HepG2 (cell line): ENCODE results near the gene HDHD3. TPM values are rescaled to one million over a fixed set of nuclear protein-coding genes. Genes with fewer than 3 reads are reported as not detected.

Experiments
- ASH2L ChIP-seq: fragments of 300-600, 200-600 bp; sonication (generic); IDR thresholded peaks from 2 replicates; pipeline ENCODE4 v1.7.0; 2017; ENCODE audit warnings: low read depth, mild to moderate bottlenecking, moderate library complexity, mixed read lengths, low read length; ENCODE audit not compliant: insufficient read length
- BHLHE40 ChIP-seq: IDR thresholded peaks from 2 replicates; pipeline ENCODE4 v1.6.1; 2011; ENCODE audit warnings: low read length, improper control_type of control experiment
- CCAR2 ChIP-seq: fragments of 200-400 bp; formaldehyde crosslinking; optimal IDR thresholded peaks from 2 replicates; pipeline ENCODE3; 2018; ENCODE audit warnings: low read depth, mild to moderate bottlenecking, low read length, moderate library complexity
- DMAP1 ChIP-seq: IDR thresholded peaks from 2 replicates; pipeline ENCODE4 v1.6.1; 2016
- EEA1 ChIP-seq: sonication (generic); formaldehyde crosslinking; IDR thresholded peaks from 2 replicates; pipeline ENCODE4 v1.5.1; 2020; ENCODE audit warnings: mild to moderate bottlenecking, missing genetic modification reagents, borderline replicate concordance
- FOXM1 ChIP-seq: sonication (generic); formaldehyde crosslinking; IDR thresholded peaks from 2 replicates; pipeline ENCODE4 v1.5.0; 2020; ENCODE audit warnings: missing genetic modification reagents
- HBP1 ChIP-seq: IDR thresholded peaks from 2 replicates; pipeline ENCODE4 v1.6.1; 2016; ENCODE audit warnings: low read depth, control low read depth
- HDAC2 ChIP-seq: sonication (generic); formaldehyde crosslinking; IDR thresholded peaks from 2 replicates; pipeline ENCODE4 v1.4.0; 2020; ENCODE audit warnings: missing genetic modification reagents
- PPARG ChIP-seq: conservative IDR thresholded peaks from 2 replicates; pipeline ENCODE4 v1.6.1; 2016; ENCODE audit warnings: missing biosample characterization, missing genetic modification reagents
- RFX1 ChIP-seq: fragments of 450-650 bp; IDR thresholded peaks from 2 replicates; pipeline ENCODE4 v1.6.1; 2017
- RFXAP ChIP-seq: sonication (generic); formaldehyde crosslinking; IDR thresholded peaks from 2 replicates; pipeline ENCODE4 v1.4.0; 2020; ENCODE audit warnings: missing genetic modification reagents, borderline replicate concordance
- SIX1 ChIP-seq: sonication (generic); formaldehyde crosslinking; IDR thresholded peaks from 2 replicates; pipeline ENCODE4 v1.4.0; 2020; ENCODE audit warnings: missing genetic modification reagents, borderline replicate concordance
- TBX3 ChIP-seq: fragments of 450-650 bp; IDR thresholded peaks from 2 replicates; pipeline ENCODE4 v1.6.1; 2017; ENCODE audit warnings: antibody characterized with exemption, mild to moderate bottlenecking, inconsistent platforms, borderline replicate concordance
- TEAD2 ChIP-seq: sonication (generic); formaldehyde crosslinking; IDR thresholded peaks from 2 replicates; pipeline ENCODE4 v1.9.0; 2021; ENCODE audit warnings: missing genetic modification reagents
- TFAP4 ChIP-seq: sonication (generic); IDR thresholded peaks from 2 replicates; pipeline ENCODE4 v1.6.1; 2016; ENCODE audit warnings: low read depth, borderline replicate concordance
- THYN1 ChIP-seq: sonication (generic); formaldehyde crosslinking; IDR thresholded peaks from 2 replicates; pipeline ENCODE4 v1.8.1; 2023; ENCODE audit warnings: low read depth, mild to moderate bottlenecking, moderate library complexity, missing genetic modification reagents, borderline replicate concordance
- ZBTB38 ChIP-seq: sonication (generic); formaldehyde crosslinking; IDR thresholded peaks from 2 replicates; pipeline ENCODE4 v1.5.1; 2020; ENCODE audit warnings: mild to moderate bottlenecking, missing genetic modification reagents
- ZC3H4 ChIP-seq: sonication (generic); formaldehyde crosslinking; IDR thresholded peaks from 2 replicates; pipeline ENCODE4 v1.4.0; 2020; ENCODE audit warnings: missing genetic modification reagents, borderline replicate concordance
- ZFP41 ChIP-seq: sonication (generic); formaldehyde crosslinking; IDR thresholded peaks from 2 replicates; pipeline ENCODE4 v1.4.0; 2020; ENCODE audit warnings: mild to moderate bottlenecking, missing genetic modification reagents, borderline replicate concordance
- ZMAT3 ChIP-seq: sonication (generic); formaldehyde crosslinking; conservative IDR thresholded peaks from 2 replicates; pipeline ENCODE4 v1.7.0; 2021; ENCODE audit warnings: missing genetic modification reagents
- ZNF136 ChIP-seq: sonication (generic); formaldehyde crosslinking; IDR thresholded peaks from 2 replicates; pipeline ENCODE4 v1.8.1; 2022; ENCODE audit warnings: low read depth, mild to moderate bottlenecking, moderate library complexity, missing genetic modification reagents
- ZNF138 ChIP-seq: sonication (generic); formaldehyde crosslinking; IDR thresholded peaks from 2 replicates; pipeline ENCODE4 v1.5.0; 2020; ENCODE audit warnings: mild to moderate bottlenecking, low read depth, missing genetic modification reagents
- ZNF143 ChIP-seq: sonication (generic); formaldehyde crosslinking; IDR thresholded peaks from 2 replicates; pipeline ENCODE4 v1.4.0; 2020; ENCODE audit warnings: missing genetic modification reagents
- ZNF160 ChIP-seq: sonication (generic); formaldehyde crosslinking; IDR thresholded peaks from 2 replicates; pipeline ENCODE4 v1.8.0; 2022; ENCODE audit warnings: mild to moderate bottlenecking, inconsistent platforms, missing genetic modification reagents
- ZNF230 ChIP-seq: sonication (generic); formaldehyde crosslinking; IDR thresholded peaks from 2 replicates; pipeline ENCODE4 v1.4.0; 2020; ENCODE audit warnings: mild to moderate bottlenecking, missing genetic modification reagents
- ZNF263 ChIP-seq: sonication (generic); formaldehyde crosslinking; IDR thresholded peaks from 2 replicates; pipeline ENCODE4 v1.4.0; 2020; ENCODE audit warnings: missing genetic modification reagents
- ZNF510 ChIP-seq: sonication (generic); formaldehyde crosslinking; IDR thresholded peaks from 2 replicates; pipeline ENCODE4 v1.4.0; 2020; ENCODE audit warnings: low read depth, mild to moderate bottlenecking, missing genetic modification reagents
- ZNF530 ChIP-seq: sonication (generic); formaldehyde crosslinking; IDR thresholded peaks from 2 replicates; pipeline ENCODE4 v1.5.0; 2020; ENCODE audit warnings: low read depth, mild to moderate bottlenecking, missing genetic modification reagents
- ZNF543 ChIP-seq: sonication (generic); formaldehyde crosslinking; IDR thresholded peaks from 2 replicates; pipeline ENCODE4 v1.4.0; 2020; ENCODE audit warnings: mild to moderate bottlenecking, missing genetic modification reagents
- ZNF572 ChIP-seq: sonication (generic); formaldehyde crosslinking; IDR thresholded peaks from 2 replicates; pipeline ENCODE4 v1.5.1; 2020; ENCODE audit warnings: mild to moderate bottlenecking, missing genetic modification reagents
- ZZZ3 ChIP-seq: sonication (generic); formaldehyde crosslinking; IDR thresholded peaks from 2 replicates; pipeline ENCODE4 v1.4.0; 2020; ENCODE audit warnings: missing genetic modification reagents, mild to moderate bottlenecking, borderline replicate concordance
- polyA plus RNA-seq, 8 experiments: library from polyadenylated mRNA; depleted of rRNA in 3 of 8; stranded (reverse) in 7 of 8; unstranded in 1 of 8; fragments of >200 nt; fragmentation: Illumina TruSeq in 4 of 8; extraction: Trizol in 4 of 8; gene quantifications; 2 replicates each; pipeline versions ENCODE4 v1.2.1 to v1.2.3, GENCODE V29; 2011 to 2016; ENCODE audit warnings: low read depth in 4 of 8, missing spikeins in 1 of 8, mixed read lengths in 1 of 8; ENCODE audit not compliant: insufficient read depth in 1 of 8
- total RNA-seq, 5 experiments: library from RNA; depleted of rRNA; stranded (reverse); fragments of >200 nt; fragmentation: Illumina TruSeq; extraction: Trizol; gene quantifications; 2 replicates each; pipeline ENCODE4 v1.2.3, GENCODE V29; 2016; ENCODE audit warnings: low read depth in 1 of 5

Gene HDHD3
- total and polyA plus RNA-seq, 2 of the 13 experiments (the other 11 are each of a cell fraction or from before 2014, with no cell fraction given): 23.1 to 38.5 TPM

GRCh38 chr9:113395000-113395861 is 18.4 kb upstream of the HDHD3 start (continued):
- TF ChIP-seq ZNF138 (CRISPR knock-in tag) (no peak), ZFP41 (no peak), ASH2L (peak; percentile 33), BHLHE40 (no peak), ZNF572 (CRISPR knock-in tag) (no peak), ZNF543 (CRISPR knock-in tag) (no peak), RFXAP (CRISPR knock-in tag) (peak; percentile 68; the same call in 1 of the 2 replicates), TEAD2 (CRISPR knock-in tag) (no peak), EEA1 (CRISPR knock-in tag) (no peak), ZNF230 (no peak), SIX1 (CRISPR knock-in tag) (peak; percentile 49; the same call in 1 of the 2 replicates), CCAR2 (no peak), TBX3 (no peak), THYN1 (CRISPR knock-in tag) (0 out of 2 replicates have a peak, but pooled peaks have one; percentile 17), HDAC2 (peak; percentile 95), ZNF263 (CRISPR knock-in tag) (0 out of 2 replicates have a peak, but pooled peaks have one; percentile 22), FOXM1 (CRISPR knock-in tag) (no peak), ZNF160 (0 out of 2 replicates have a peak, but pooled peaks have one; percentile 27), ZNF510 (CRISPR knock-in tag) (no peak), ZZZ3 (CRISPR knock-in tag) (no peak; the same call in 1 of the 2 replicates), ZMAT3 (peak; percentile 71; the same call in 1 of the 2 replicates), RFX1 (no peak), TFAP4 (peak; percentile 44; the same call in 1 of the 2 replicates), DMAP1 (peak; percentile 32; the same call in 1 of the 2 replicates), ZNF530 (CRISPR knock-in tag) (no peak), ZNF143 (CRISPR knock-in tag) (peak; percentile 15; the same call in 1 of the 2 replicates), ZBTB38 (no peak), HBP1 (no peak), ZNF136 (CRISPR knock-in tag) (0 out of 2 replicates have a peak, but pooled peaks have one; percentile 52), ZC3H4 (CRISPR knock-in tag) (no peak), PPARG (CRISPR knock-in tag) (peak; percentile 96)
